GM18502 (cell line): ENCODE data around the gene SINHCAF.

ENCODE experiments used
- ATAC-seq: cut with Tn5 transposase; IDR thresholded peaks from one replicate; pipeline ENCODE4 v1.9.1; 2021; ENCODE audit warnings: mild to moderate bottlenecking; ENCODE audit not compliant: unreplicated experiment, poor library complexity

SINHCAF gene

DNA sequence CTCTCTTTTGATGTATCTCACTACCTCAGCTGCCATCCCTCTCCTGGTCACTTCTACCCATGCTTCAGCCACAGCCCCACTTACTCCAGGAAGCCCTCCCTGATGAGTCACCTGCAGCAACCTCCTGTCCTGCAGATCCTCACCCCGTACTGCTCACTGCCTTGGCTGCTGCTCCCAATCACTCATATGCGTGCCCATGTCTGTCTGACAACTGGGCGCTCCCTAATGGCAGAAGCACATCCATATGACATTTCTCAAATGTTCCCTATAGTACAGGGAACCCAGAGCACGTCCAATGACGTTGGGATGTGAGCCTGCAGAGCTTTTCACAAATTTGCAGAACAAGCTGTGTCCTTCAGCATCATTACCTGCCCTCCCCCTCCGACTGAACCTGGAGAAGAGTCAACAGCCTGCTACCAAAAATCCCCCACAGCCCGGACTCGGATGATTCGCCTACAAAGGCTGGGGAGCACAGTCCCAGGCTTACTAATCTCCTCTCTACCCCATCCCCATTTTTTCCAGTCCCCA, 90.0 kb downstream of the SINHCAF start:
- ATAC-seq = no peak

DNA sequence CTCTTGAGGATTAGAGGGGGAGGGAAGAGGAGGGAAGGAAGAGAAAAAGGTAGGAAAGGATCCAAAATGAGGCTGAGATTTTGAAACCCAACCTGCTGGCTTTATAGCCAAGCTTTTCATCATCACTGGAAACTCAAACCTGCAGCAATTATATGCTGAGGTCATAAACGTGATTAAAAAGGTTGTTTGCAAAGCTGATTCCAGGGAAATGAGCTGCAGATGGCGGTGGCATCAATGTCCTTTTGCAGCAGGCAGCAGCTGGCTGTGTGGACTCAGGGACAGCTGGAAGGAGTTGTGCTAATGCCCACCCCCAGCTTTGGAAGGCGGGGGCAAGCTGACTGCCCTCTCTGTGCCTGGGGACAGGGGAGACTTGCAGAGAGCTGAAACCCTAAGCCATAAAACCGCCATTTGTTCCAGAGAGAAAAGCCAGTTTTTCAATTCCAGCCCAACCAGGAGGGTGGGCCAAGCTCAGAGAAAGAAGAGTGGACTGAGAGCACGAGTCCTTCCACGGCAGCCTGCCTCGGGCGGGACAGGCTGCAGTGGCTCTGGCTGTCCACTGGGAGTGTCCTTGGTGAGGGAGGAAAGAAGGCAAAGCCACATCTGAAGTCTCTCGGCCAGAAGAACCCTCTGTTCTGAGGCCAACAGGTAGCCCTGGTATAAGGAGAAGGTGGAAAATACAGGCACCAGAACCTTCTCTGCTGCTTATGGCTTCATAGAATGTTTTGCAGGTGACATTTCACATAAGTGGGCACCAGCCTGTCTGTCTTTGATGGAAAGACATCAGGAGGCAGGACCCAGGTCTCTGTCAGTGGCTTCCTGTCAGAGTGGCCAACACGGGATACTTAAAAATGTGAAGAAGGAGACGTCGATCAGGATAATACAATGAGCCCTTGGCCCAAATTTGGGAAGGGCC, 90.7 kb downstream of the SINHCAF start:
- ATAC-seq = no peak

DNA sequence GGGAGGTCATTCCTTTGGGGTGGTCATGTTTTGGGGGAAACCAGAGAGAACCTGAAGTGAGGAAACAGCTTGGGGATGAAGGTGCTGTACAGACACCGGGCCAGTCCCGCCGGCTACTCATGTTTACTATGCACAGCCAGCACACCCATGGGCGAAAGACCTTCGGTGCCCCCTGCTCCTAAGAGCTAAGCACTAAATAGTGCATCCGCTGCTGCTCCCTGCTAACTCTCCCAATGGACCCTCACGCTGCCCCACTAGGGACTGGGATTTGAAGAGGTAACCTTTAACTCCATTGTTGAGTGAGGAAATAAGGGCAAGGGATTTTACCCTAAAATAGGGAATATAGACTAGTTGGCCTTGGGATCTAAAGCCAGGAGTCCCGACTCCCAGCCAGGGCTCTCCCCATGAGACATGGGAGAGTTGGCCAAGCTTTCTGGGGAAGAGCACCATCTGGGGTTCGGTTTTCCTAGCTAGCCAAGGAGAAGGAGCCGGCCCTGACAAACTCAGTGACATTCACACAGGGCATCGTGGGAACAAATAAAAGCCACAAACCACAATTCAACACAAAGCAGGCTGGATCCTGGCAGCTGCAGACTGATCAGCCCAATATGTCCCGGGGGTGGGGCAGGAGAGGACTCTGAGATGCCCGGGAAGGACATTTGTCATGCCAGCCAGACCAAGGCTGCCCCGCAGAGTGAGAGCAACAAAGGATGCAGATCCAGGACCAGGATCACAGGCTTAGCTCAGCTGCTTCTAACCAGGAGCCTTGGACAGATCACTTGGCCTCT, 91.7 kb downstream of the SINHCAF start:
- ATAC-seq = no peak

DNA sequence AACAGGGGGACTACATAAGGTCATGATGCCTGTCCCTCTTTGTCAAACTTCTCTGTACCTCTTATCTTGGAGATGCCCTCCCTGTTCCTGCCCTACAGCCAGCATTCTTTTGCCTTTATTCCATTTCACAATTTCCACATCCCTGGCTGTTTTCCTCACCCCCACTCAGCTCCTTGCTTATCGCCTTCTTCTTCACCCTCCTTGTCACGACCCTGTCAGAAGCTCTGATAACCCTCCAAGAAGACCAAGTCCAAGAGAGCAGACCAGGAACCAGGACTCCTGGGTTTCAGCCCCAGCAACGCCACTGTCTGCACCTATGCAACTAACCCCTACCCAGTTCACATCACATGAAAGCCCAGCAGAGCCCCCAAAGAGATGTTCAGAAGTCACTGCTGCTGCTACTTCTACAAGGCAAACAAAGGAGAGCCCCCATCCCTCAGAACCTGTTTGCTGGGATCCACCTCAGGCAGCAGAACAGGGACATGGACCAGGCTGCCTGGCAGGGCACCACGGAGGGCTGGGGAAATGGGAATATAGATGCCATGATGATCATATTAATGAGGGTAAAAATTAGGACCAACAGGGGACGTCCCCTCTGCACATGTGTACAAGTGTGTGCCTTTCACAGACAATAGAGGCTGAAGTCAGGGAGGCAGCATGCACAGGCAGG, 92.8 kb downstream of the SINHCAF start:
- ATAC-seq = no peak

DNA sequence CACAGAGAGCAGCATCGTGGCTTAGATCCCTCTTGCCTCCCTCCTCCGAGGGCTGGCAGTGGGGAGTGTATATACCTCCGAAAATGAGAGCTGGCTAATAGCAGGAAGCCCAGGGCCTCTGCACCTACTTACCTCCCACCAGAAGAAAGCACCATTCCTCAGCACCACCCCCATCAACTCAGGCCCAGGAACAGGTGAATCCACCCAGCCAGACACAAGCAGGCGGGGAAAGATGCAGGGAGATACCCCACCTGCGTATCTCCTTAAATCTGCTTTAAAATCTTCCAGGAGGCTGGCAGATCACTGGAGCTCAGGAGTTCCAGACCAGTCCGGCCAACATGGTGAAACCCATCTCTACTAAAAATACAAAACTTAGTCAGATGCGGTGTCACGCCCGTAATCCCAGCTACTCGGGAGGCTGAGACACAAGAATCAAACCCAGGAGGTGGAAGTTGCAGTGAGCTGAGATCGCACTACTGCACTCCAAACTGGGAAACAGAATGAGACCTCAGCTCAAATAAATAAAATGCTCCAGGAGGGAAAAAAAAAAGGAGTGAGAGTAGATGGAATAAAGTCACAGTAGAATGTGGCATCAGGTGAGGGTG, 93.5 kb downstream of the SINHCAF start:
- no peak for ATAC-seq

DNA sequence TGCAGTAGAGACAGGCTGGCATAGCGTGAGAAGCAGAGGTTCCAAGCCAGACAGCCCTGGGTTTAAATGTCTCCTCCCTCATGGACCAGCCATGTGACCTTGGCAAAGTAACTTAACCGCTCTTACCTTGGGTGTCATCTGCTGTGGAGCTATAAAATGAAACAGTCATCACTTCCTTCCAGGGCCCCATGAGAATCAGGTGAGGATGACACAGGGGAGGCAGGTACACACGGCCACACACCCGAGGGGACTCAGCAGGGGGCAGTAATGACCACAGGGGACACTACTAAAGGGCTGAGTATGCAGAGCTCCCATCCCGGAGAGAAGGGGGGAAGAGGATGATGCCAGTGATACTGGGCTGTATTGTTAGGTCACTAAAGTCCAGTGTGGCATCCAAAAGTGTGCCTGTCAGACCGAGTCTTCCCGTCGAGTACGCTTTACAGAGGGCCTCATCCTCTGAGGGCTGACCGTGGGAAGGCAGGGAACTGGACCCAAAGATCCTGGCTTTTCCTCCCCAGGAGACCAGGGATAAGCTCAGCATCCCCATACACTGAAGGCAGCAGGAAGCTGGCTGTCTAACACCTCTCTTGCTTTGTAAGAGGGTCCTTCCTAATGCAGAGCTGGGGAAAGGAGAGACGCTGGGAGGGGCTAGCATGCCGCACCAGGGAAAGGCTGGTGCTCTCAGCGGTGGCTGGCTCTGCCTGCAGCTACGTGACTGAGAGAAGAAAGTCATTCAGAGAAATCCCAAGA, 94.2 kb downstream of the SINHCAF start:
- no peak for ATAC-seq
